HepG2 (cell line): ENCODE measurements around the gene SYCE1L.

Source experiments
- CREB1 ChIP-seq, 2 experiments: fragments of 450-650 bp in 1 of 2; IDR thresholded peaks; 2 replicates each; pipeline ENCODE4 v1.6.1; 2016 to 2017; ENCODE audit warnings: control low read depth in 1 of 2, mild to moderate bottlenecking in 1 of 2, missing compliant biosample characterization in 1 of 2, missing genetic modification characterization in 1 of 2
- FOXC1 ChIP-seq: sonication (generic); formaldehyde crosslinking; IDR thresholded peaks from 2 replicates; pipeline ENCODE4 v1.8.0; 2022; ENCODE audit warnings: mild to moderate bottlenecking, missing genetic modification reagents, borderline replicate concordance
- HCFC1 ChIP-seq: fragments of 150-350 bp; IDR thresholded peaks from 2 replicates; pipeline ENCODE4 v1.6.1; 2014; ENCODE audit warnings: low read depth, low read length
- LCORL ChIP-seq, 2 experiments: fragments of 450-650 bp in 1 of 2; sonication (generic) in 1 of 2; formaldehyde crosslinking in 1 of 2; IDR thresholded peaks; 2 replicates each; pipeline versions ENCODE4 v1.5.0 to v1.6.1; 2017 to 2020; ENCODE audit warnings: antibody characterized with exemption in 1 of 2, missing genetic modification reagents in 1 of 2
- POLR2A ChIP-seq, 2 experiments: IDR thresholded peaks; 2 replicates each; pipeline ENCODE4 v1.6.1; 2011; ENCODE audit warnings: low read depth in 2 of 2, low read length in 2 of 2, mild to moderate bottlenecking in 1 of 2, moderate library complexity in 1 of 2; ENCODE audit not compliant: insufficient read depth in 1 of 2
- SMYD3 ChIP-seq: sonication (generic); formaldehyde crosslinking; IDR thresholded peaks from 2 replicates; pipeline ENCODE4 v1.8.1; 2023; ENCODE audit warnings: mild to moderate bottlenecking, missing genetic modification reagents
- ZKSCAN1 ChIP-seq: fragments of 150-350 bp; IDR thresholded peaks from 2 replicates; pipeline ENCODE4 v1.6.1; 2014; ENCODE audit warnings: low read length
- ZNF138 ChIP-seq: sonication (generic); formaldehyde crosslinking; IDR thresholded peaks from 2 replicates; pipeline ENCODE4 v1.5.0; 2020; ENCODE audit warnings: mild to moderate bottlenecking, low read depth, missing genetic modification reagents
- ZNF263 ChIP-seq: sonication (generic); formaldehyde crosslinking; IDR thresholded peaks from 2 replicates; pipeline ENCODE4 v1.4.0; 2020; ENCODE audit warnings: missing genetic modification reagents
- TF ChIP-seq, protein P1 (sequence below), 2 experiments: IDR thresholded peaks; 2 replicates each; pipeline ENCODE4 v1.6.1; 2011 to 2012; ENCODE audit warnings: low read length in 2 of 2, borderline replicate concordance in 1 of 2, low read depth in 1 of 2, mild to moderate bottlenecking in 1 of 2, moderate library complexity in 1 of 2
- TF ChIP-seq, protein P2 (sequence below): IDR thresholded peaks from 2 replicates; pipeline ENCODE4 v1.6.1; 2018; ENCODE audit warnings: missing genetic modification reagents, mild to moderate bottlenecking, missing compliant biosample characterization
- TF ChIP-seq, protein P3 (sequence below): sonication (generic); formaldehyde crosslinking; IDR thresholded peaks from 2 replicates; pipeline ENCODE4 v1.4.0; 2020; ENCODE audit warnings: mild to moderate bottlenecking, low read depth, missing genetic modification reagents
- TF ChIP-seq, protein P4 (sequence below): sonication (generic); formaldehyde crosslinking; IDR thresholded peaks from 2 replicates; pipeline ENCODE4 v1.5.1; 2020; ENCODE audit warnings: missing genetic modification reagents, mild to moderate bottlenecking, borderline replicate concordance

DNA sequence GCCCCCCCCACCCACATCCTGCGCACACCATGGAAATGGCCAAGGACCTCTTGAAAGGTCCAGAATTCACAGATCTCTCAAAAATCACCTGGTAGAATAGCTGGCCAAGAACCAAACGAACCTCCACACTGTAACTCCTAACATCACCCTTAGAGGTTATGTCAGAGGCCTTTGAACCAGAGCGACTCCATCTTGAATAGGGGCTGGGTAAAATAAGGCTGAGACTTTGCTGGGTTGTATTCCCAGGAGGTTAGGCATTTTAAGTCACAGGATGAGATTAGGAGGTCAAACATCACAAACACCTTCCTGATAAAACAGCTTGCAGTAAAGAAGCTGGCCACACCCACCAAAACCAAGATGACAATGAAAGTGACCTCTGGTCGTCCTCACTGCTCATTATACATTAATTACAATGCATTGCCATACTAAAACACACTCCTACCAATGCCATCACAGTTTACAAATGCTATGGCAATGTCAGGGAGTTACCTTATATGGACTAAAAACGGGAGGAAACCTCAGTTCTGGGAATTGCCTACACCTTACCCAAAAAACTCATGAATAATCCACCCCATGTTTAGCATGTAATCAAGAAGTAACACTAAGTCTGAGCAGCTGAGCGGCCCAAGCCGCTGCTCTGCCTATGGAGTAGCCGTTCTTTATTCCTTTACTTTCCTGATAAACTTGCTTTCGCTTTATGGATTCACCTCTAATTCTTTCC is 34.8 kb downstream of the SYCE1L start:
- TF ChIP-seq CREB1 (IDR thresholded peaks at IDR 0.05) (no peak), CREB1 (CRISPR knock-in tag; IDR thresholded peaks at IDR 0.05) (no peak), FOXC1 (CRISPR knock-in tag) (no peak), ZNF263 (CRISPR knock-in tag) (no peak), ZNF138 (no peak), POLR2A (IDR thresholded peaks at IDR 0.05; ENCODE audit: insufficient read depth in 1 of 2, low read depth in 2 of 2, low read length in 2 of 2) (no peak), HCFC1 (no peak), LCORL (IDR thresholded peaks at IDR 0.05) (no peak), LCORL (CRISPR knock-in tag; IDR thresholded peaks at IDR 0.05) (no peak), SMYD3 (no peak), ZKSCAN1 (no peak)
- TF ChIP-seq, protein P1, sequence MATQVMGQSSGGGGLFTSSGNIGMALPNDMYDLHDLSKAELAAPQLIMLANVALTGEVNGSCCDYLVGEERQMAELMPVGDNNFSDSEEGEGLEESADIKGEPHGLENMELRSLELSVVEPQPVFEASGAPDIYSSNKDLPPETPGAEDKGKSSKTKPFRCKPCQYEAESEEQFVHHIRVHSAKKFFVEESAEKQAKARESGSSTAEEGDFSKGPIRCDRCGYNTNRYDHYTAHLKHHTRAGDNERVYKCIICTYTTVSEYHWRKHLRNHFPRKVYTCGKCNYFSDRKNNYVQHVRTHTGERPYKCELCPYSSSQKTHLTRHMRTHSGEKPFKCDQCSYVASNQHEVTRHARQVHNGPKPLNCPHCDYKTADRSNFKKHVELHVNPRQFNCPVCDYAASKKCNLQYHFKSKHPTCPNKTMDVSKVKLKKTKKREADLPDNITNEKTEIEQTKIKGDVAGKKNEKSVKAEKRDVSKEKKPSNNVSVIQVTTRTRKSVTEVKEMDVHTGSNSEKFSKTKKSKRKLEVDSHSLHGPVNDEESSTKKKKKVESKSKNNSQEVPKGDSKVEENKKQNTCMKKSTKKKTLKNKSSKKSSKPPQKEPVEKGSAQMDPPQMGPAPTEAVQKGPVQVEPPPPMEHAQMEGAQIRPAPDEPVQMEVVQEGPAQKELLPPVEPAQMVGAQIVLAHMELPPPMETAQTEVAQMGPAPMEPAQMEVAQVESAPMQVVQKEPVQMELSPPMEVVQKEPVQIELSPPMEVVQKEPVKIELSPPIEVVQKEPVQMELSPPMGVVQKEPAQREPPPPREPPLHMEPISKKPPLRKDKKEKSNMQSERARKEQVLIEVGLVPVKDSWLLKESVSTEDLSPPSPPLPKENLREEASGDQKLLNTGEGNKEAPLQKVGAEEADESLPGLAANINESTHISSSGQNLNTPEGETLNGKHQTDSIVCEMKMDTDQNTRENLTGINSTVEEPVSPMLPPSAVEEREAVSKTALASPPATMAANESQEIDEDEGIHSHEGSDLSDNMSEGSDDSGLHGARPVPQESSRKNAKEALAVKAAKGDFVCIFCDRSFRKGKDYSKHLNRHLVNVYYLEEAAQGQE (IDR thresholded peaks at IDR 0.05; ENCODE audit: borderline replicate concordance in 1 of 2, low read depth in 1 of 2, low read length in 2 of 2): no peak
- TF ChIP-seq, protein P2, sequence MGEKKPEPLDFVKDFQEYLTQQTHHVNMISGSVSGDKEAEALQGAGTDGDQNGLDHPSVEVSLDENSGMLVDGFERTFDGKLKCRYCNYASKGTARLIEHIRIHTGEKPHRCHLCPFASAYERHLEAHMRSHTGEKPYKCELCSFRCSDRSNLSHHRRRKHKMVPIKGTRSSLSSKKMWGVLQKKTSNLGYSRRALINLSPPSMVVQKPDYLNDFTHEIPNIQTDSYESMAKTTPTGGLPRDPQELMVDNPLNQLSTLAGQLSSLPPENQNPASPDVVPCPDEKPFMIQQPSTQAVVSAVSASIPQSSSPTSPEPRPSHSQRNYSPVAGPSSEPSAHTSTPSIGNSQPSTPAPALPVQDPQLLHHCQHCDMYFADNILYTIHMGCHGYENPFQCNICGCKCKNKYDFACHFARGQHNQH: no peak
- TF ChIP-seq, protein P3, sequence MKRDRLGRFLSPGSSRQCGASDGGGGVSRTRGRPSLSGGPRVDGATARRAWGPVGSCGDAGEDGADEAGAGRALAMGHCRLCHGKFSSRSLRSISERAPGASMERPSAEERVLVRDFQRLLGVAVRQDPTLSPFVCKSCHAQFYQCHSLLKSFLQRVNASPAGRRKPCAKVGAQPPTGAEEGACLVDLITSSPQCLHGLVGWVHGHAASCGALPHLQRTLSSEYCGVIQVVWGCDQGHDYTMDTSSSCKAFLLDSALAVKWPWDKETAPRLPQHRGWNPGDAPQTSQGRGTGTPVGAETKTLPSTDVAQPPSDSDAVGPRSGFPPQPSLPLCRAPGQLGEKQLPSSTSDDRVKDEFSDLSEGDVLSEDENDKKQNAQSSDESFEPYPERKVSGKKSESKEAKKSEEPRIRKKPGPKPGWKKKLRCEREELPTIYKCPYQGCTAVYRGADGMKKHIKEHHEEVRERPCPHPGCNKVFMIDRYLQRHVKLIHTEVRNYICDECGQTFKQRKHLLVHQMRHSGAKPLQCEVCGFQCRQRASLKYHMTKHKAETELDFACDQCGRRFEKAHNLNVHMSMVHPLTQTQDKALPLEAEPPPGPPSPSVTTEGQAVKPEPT: no peak
- TF ChIP-seq, protein P4, sequence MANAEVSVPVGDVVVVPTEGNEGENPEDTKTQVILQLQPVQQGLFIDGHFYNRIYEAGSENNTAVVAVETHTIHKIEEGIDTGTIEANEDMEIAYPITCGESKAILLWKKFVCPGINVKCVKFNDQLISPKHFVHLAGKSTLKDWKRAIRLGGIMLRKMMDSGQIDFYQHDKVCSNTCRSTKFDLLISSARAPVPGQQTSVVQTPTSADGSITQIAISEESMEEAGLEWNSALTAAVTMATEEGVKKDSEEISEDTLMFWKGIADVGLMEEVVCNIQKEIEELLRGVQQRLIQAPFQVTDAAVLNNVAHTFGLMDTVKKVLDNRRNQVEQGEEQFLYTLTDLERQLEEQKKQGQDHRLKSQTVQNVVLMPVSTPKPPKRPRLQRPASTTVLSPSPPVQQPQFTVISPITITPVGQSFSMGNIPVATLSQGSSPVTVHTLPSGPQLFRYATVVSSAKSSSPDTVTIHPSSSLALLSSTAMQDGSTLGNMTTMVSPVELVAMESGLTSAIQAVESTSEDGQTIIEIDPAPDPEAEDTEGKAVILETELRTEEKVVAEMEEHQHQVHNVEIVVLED (CRISPR knock-in tag): no peak
